Stimulated activated CD8-positive, alpha-beta memory T cell treated with anti-CD3 and anti-CD28 coated beads, Interleukin-2, amount 100 ng/mL, for 48 hours (primary cell): Measurements from ENCODE around the gene SYAP1.
"Not testable (repeated sequence)": the region's sequence is repeated elsewhere in the genome, so short reads cannot be mapped to it uniquely, and the experiment has no call there.

Source experiments
- DNase-seq, 2 donors: peaks; one replicate each; pipeline ENCODE4 v3.0.0-alpha.2; 2020; ENCODE audit warnings: low read depth in 2 of 2

Gene SYAP1

DNA sequence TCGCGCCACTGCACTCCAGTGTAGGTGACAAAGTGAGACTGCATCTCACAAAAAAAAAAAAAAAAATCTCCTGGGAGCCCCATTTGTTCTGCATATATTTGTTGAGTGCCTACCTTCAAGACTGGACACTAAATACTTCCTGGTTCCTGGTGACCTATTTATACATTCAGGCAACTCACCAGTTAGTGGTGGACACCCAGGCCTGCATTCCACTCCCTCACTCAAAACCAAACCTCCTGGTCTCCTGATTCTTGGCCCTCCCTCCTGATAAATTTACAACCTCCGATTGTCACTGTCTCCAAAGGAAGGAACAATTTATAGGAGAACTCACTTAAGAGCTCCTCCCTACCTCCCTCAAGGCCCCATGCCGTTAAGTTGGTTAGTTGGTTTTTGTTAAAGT is 3.1 kb downstream of the SYAP1 start:
- no peak for DNase-seq

GRCh38 chrX:16725072-16725471 is 5.7 kb downstream of the SYAP1 start:
- no peak for DNase-seq

GRCh38 chrX:16726347-16726988 is 7.1 kb downstream of the SYAP1 start:
- not testable (repeated sequence) for DNase-seq

GRCh38 chrX:16727637-16728036 is 8.2 kb downstream of the SYAP1 start:
- no peak for DNase-seq

GRCh38 chrX:16730450-16730849 is 11.0 kb downstream of the SYAP1 start:
- no peak for DNase-seq

DNA sequence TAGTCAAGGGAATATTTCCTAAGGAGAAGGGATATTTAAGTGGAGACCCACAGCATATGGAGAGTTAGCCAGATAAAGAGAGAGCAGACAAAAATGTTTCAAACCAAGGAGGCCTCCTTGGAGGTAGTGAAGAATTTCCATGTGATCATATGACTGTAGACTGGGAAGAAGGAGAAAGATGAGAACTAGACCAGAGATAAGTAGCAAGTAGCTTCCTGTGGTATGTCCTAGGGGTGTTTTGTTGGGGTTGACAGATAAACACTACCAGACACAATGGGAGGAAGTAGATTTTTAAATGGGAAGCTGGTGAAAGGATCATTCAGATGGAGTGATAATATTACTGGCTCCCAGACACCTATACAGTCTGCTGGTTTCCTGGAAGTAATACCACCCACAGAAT is 13.6 kb downstream of the SYAP1 start:
- no peak for DNase-seq

GRCh38 chrX:16737024-16737423 is 17.6 kb downstream of the SYAP1 start:
- DNase-seq, result no peak

GRCh38 chrX:16739574-16739973 is 20.2 kb downstream of the SYAP1 start:
- no peak for DNase-seq

DNA sequence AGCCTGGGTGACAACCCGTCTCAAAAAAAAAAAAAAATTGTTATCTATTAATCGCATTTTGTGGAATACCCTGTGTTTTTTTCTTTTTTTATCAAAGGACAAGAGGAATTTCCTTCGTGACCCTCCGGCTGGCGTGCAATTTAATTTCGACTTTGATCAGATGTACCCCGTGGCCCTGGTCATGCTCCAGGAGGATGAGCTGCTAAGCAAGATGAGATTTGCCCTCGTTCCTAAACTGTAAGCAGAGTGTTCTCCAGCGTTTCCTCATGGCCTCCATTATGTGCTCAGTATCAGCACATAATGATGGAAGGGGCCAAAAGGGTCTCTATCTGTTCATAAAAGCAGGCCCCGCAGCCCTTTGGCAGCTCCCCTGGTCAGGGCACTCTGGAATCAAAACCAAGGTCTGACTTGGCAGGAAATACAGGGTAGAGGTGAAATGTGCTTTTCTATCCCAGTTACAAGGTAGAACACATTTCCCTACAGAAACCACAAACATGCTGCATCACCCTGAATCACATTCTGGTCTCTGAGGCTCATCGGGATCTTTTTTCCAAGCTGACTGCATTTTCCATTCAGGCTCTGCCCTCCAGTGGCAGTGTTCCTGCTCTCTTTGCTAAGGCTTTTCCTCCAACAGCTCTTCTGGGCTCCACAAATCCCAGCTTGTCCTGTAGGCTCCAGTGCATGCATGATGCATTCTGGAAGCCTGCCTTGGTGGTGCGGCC is 24.4 kb downstream of the SYAP1 start:
- no peak for DNase-seq

- DNase-seq, result no peak
Observed at GRCh38 chrX:16745102-16745501, 25.7 kb downstream of the SYAP1 start.

GRCh38 chrX:16745659-16746058 is 26.2 kb downstream of the SYAP1 start:
- DNase-seq, result no peak

GRCh38 chrX:16748425-16748824 is 29.0 kb downstream of the SYAP1 start:
- no peak for DNase-seq

DNA sequence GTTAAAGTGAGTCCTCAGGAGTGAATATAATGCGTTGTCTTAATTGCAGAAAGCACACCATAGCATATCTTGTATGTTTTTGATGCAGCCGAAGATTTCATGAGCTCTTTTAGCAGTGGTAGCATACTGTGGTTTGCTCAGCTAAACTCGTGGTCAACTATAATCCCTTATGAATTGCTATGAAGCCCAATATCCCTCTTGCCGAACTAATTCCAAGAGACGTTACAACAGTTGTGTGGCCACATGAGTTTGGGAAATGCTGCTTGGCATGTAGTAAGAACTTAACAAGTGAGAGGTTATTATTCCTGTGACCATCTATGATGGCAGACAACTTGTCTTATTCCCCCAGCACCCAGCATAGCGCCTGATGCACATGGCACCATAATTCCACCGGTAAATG is 30.7 kb downstream of the SYAP1 start:
- no peak for DNase-seq

DNA sequence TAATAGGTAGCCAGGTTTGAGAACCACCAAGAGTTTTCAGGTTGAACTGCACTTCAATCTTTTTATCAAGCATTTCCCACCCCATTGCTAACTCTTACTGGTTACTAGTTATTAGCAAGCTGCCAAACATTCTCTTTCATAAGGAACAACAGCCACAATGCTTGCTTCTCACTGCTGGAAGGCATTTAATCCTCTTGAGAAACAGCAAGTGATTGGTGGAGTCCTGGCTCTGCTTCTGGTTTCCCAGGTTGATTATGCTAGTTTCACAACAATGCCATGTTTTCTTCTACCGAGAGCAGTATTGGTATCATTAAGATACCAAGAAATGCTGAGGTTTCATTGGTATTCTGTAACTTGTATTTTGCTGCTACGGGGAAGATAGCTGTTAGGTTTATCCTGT is 34.6 kb downstream of the SYAP1 start:
- DNase-seq, result no peak

- no peak for DNase-seq
Observed at GRCh38 chrX:16756724-16757123, 37.3 kb downstream of the SYAP1 start.

- not testable (repeated sequence) for DNase-seq
Observed at GRCh38 chrX:16761500-16761899, 42.1 kb downstream of the SYAP1 start.

DNA sequence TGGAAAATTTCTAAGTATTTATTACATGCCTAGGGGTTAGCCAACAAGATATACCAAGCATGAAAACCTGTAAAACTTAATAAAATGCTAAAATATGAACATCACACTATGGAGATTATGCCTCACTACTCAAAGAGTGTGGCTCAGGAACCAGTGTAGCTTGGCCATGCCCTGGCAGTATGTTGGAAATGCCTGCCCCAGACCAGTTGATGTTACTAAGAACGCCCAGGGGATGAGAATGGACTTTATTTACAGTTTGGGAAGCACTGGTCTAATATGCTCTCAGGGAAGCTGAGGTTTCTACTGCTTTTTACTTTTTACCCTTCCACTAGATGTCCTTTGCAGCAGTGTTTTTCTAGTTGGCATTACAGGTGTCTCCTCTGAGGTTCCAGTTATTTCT is 43.2 kb downstream of the SYAP1 start:
- DNase-seq, result no peak

DNA sequence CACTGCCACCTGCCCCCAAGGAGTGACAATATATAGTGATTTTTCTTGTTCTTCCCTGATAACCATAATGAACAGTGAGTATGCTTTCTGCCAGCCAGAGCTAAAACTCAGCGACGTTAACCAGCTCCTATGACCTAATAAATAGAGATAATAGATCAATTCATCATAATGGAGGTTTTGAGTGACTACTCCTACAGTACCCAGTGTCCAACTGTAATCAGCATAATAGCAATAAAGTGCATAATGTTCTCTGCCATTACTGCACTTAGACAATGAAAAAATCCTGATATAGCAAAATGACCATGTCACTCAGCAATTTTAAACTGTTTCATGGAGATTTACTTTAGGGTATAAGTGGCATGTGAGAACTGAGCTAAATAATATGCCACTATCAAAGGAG is 46.2 kb downstream of the SYAP1 start:
- DNase-seq, result no peak

- no peak for DNase-seq
Observed at GRCh38 chrX:16770970-16771482, 51.6 kb downstream of the SYAP1 start.

- no peak for DNase-seq
Observed at GRCh38 chrX:16771483-16772398, 52.3 kb downstream of the SYAP1 start.

DNA sequence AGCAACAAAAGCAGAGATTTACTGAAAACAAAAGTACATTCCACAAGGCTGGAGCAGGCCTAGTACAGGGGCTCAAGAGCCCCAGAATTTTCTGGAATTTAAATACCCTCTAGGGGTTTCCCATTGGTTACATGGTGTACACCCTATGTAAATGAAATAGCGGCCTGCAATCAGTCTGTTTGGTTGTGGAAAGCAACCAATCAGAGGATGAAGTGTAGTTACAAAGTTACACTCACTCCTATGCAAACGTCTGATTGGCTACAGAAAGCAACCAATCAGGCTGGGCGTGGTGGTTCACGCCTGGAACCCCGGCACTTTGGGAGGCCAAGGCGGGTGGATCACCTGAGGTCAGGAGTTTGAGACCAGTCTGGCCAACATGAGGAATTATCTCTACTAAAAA is 53.0 kb downstream of the SYAP1 start:
- DNase-seq, result no peak

DNA sequence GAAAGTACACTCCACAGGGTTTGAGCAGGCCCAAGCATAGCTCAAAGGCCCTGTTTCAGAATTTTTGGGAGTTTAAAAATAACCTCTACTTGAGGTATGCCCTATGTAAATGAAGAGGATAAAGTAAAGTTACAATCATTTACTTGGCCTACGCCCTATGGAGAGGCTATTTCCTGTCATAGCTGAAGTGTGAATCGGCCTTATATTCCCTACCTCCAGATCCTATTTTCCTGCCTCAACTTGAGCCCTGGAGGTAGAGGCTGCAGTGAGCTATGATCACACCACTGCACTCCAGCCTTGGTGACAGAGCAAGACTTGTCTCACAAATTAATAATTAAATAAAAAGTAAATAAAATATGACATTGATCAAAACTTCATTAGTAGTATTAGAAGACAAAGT is 55.3 kb downstream of the SYAP1 start:
- no peak for DNase-seq
